Measurements from ENCODE around the gene SEPTIN8.
A peak's percentile ranks its signal among the peaks of the same experiment; 100 is the strongest.

The SEPTIN8 gene

GRCh38 chr5:132777209-132778069 lies at the start of gene SEPTIN8:
Gene SEPTIN8, minus strand, starts transcription at chr5:132777239. Its CDS starts 102 bp downstream, at chr5:132777137.
- DNase-seq: no peak

GRCh38 chr5:132826424-132827082 lies 49.5 kb upstream of the SEPTIN8 start:
- no peak for DNase-seq

- DNase-seq: no peak
Observed at GRCh38 chr5:132825834-132826391, 48.9 kb upstream of the SEPTIN8 start.

GRCh38 chr5:132825033-132825833 lies 48.2 kb upstream of the SEPTIN8 start:
- no peak for DNase-seq

- DNase-seq: no peak
Observed at GRCh38 chr5:132824426-132824825, 47.4 kb upstream of the SEPTIN8 start.

- DNase-seq: no peak
Observed at GRCh38 chr5:132823481-132824050, 46.5 kb upstream of the SEPTIN8 start.

- DNase-seq: no peak
Observed at GRCh38 chr5:132822650-132823480, 45.8 kb upstream of the SEPTIN8 start.

GRCh38 chr5:132821791-132822190 lies 44.8 kb upstream of the SEPTIN8 start:
- no peak for DNase-seq

GRCh38 chr5:132821350-132821749 lies 44.3 kb upstream of the SEPTIN8 start:
- no peak for DNase-seq

- DNase-seq: peak; percentile 9 to 74
Observed at GRCh38 chr5:132820162-132820754, 43.2 kb upstream of the SEPTIN8 start.

GRCh38 chr5:132819468-132819867 lies 42.4 kb upstream of the SEPTIN8 start:
- DNase-seq: no peak

GRCh38 chr5:132817011-132817410 lies 40.0 kb upstream of the SEPTIN8 start:
- DNase-seq: no peak

GRCh38 chr5:132816554-132816953 lies 39.5 kb upstream of the SEPTIN8 start:
- DNase-seq: no peak

GRCh38 chr5:132816083-132816482 lies 39.0 kb upstream of the SEPTIN8 start:
- no peak for DNase-seq

- no peak for DNase-seq
Observed at GRCh38 chr5:132815454-132815853, 38.4 kb upstream of the SEPTIN8 start.

- no peak for DNase-seq
Observed at GRCh38 chr5:132814503-132815294, 37.7 kb upstream of the SEPTIN8 start.

GRCh38 chr5:132813599-132814502 lies 36.8 kb upstream of the SEPTIN8 start:
- DNase-seq: no peak

- DNase-seq: peak in 1 of 2 experiments; percentile 63
Observed at GRCh38 chr5:132812781-132813598, 36.0 kb upstream of the SEPTIN8 start, which contains the start of gene SOWAHA. Gene SOWAHA, plus strand, starts transcription at chr5:132813302. Its CDS starts 320 bp downstream, at chr5:132813622.

All from cerebellar nuclear complex (tissue), 1 donor.